ENCODE measurements around the gene EFHD2.

EFHD2 gene

DNA sequence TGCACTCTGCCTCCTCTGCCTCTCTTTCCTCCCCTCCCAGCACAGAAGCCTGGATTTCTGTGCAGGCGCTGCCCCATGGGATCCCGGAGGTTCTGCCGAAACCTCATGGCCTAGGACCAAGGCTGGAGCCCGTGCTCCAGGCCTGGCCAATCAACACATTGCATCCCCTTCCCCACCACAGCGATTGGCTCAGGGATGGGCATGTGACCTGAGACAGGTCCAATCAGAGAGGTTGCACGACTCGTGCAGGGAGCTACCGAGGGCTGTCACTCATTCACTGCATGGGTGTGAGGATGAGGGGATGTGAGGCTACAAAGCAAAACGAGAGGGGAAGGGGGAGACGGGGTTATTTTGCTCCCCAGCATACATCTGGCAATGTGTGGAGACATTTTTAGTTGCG, 62.9 kb downstream of the EFHD2 start:
- no peak for DNase-seq
- no peak for TF ChIP-seq GATA1 (IDR thresholded peaks at IDR 0.05; ENCODE audit: low read depth, low read length)
- no peak for TF ChIP-seq POLR2A (IDR thresholded peaks at IDR 0.05; ENCODE audit: low read length)

DNA sequence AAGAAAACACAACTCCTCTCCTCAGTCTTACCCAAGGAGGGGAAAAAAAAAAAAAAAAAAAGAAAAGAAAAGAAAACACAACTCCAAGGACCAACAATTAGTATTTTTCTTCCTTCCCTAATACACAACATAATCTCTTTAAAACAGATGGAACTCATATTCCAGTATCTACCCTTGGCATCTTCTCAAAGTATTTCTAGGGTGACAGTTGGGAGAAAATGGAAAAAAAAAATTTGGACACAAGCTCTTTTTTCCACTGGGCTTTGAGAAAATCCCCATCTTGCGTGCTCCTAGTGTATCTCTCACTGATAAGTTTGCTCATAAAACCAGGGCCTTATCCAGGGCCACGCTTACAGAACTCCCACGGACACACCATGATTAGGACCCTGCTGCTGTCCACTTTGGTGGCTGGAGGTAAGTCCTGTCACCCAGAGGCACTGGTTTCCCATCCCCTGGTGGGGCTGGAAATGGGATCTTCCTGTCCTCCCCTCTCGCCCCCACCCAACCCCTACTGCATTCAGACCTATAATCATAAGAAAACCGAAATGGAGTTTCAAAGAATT, 66.1 kb downstream of the EFHD2 start, which contains the start of gene CELA2B:
Gene CELA2B, plus strand, starts transcription at position 353 of the 563 bp plus-strand sequence. Its CDS starts 22 bp downstream, at position 375.
- TF ChIP-seq POLR2A (IDR thresholded peaks at IDR 0.05; ENCODE audit: low read length) (no peak), GATA1 (IDR thresholded peaks at IDR 0.05; ENCODE audit: low read depth, low read length) (no peak)
- DNase-seq, result no peak

- TF ChIP-seq GATA1 (IDR thresholded peaks at IDR 0.05; ENCODE audit: low read depth, low read length), result no peak
- TF ChIP-seq POLR2A (IDR thresholded peaks at IDR 0.05; ENCODE audit: low read length), result no peak
- no peak for DNase-seq
These were observed 67.2 kb downstream of the EFHD2 start for GRCh38 chr1:15476927-15477326.

GRCh38 chr1:15477646-15478212, 68.0 kb downstream of the EFHD2 start:
- DNase-seq, result no peak
- no peak for TF ChIP-seq GATA1 (IDR thresholded peaks at IDR 0.05; ENCODE audit: low read depth, low read length)
- no peak for TF ChIP-seq POLR2A (IDR thresholded peaks at IDR 0.05; ENCODE audit: low read length)

Data from erythroblast (primary cell).